ENCODE measurements around the gene HVCN1. TPM values are rescaled to one million over a fixed set of nuclear protein-coding genes. Genes with fewer than 3 reads are reported as not detected.
"Not testable (repeated sequence)": the region's sequence is repeated elsewhere in the genome, so short reads cannot be mapped to it uniquely, and the experiment has no call there.

HVCN1 gene
- total RNA-seq, 1 donor from 2014 or later, result 8.3 TPM

DNA sequence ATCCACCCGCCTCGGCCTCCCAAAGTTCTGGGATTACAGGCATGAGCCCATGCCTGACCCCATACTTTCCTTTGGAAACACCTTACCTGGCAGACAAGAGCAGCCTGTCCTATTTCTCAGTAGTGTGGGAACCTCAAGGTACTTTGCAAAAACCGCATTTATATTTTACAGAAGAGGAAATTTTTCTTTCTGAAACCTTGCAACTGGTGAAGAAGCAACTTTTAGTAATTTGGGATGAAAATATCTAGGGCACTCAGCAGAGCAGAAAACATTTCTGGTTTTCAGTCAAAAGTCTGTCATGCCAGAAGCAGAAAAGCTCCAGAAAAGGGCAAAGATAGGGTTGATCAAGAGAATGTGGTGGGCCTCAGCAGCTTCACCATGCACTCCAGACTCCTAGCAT lies 21.2 kb downstream of the HVCN1 start:
- no peak for DNase-seq

DNA sequence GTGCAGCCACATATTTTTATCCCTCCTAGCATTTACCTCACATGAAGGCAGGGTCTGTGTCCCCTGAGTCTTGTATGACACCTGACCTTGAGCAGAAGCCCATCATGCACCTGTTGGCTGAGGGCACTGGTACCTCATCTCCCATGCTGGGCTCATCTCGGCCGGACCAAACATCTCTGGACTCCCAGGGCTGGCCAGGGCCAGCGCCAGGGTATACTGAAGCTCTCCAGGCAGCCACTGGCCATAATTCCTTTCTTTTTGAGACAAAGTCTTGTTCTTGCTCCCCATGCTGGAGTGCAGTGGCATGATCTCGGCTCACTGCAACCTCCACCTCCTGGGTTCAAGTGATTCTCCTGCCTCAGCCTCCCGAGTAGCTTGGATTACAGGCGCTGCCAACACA lies 22.0 kb downstream of the HVCN1 start:
- no peak for DNase-seq

DNA sequence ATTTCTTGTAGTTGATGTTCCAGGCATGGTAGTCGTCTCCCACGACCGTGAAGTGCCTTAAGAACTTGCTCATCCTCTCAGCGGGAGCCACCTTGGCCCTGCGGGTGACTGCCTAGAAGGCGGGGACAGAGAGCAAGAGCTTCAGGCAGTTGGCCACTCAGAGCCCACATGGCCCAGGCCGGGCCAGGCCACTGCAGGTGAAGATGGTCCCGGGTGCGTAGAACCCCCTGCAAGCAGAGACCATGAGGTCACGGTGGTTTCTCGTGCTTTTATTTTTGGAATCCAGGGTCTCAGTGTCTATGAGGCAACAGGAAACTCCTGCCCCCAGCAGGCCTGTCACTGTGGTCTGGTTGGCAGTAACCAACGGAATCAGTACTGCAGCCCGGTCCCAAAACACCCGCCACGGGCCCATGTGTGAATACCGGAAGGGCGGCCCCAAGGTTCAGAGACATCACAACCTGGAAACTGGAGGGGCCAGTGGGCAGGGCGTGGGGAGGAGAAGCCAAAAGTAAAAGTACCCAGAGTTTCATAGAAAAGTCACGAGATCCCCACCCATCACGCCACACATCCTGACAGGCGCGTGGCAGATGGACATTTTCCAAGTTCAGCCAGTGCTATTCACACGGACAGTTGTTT lies 27.5 kb downstream of the HVCN1 start:
- DNase-seq, result no peak

DNA sequence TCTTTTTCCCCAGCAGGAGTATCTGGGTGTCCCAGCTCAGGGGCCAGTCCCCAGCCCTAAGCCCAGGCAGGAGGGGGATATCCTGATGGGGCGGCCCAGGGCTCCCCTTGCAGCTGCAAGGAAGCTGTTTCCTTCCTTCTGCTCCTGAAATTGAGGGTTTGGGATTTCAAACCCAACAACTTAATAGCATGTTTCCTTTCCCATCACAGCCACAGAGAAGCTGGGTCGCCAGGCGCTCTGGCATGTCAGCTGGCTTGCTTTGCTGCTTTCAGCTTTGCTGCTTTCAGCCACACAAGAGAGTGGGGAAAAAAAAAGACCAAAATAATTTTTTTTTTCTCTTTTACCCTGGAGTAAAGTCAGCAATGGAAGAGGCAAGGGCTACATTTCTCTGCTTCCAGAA lies 30.0 kb downstream of the HVCN1 start:
- no peak for DNase-seq

DNA sequence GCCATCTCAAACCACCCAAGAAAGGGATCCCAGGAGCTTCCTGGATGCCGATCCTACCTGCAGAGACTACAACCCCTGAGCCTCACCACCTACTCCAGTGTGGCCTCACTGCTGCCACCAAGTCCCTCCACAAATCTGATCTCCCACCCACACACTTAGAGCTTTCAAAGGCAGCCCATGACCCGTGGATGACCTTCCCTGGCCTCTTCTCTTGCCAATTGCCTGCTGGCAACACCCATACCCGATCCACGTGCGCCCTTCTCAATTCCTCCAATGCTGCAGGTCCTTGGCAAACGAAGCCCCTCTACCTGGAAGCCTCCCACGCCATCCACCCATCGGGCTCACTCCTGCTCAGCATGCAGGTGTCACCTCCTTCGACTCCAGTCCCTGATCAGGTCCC lies 30.7 kb downstream of the HVCN1 start:
- DNase-seq, result no peak

DNA sequence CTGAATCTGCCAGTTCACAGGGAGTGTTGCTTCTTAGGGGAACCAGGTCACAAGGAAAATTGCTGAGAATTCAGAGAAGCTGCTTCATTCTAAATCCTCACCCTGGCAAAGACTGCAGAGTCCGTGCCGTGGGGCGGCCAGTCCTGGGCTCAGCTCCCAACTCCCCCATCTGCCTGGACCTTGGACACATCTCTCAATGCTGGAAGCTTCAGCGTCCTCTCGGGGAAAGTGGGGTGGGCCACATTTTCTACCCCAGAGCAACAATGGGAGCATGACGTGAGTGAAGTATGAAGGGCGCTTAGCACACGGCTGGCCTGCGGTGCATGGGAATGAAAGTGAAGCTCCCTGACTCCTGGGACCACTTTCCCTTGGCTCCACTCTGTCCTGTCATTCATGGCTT lies 31.2 kb downstream of the HVCN1 start:
- DNase-seq, result peak; percentile 7

DNA sequence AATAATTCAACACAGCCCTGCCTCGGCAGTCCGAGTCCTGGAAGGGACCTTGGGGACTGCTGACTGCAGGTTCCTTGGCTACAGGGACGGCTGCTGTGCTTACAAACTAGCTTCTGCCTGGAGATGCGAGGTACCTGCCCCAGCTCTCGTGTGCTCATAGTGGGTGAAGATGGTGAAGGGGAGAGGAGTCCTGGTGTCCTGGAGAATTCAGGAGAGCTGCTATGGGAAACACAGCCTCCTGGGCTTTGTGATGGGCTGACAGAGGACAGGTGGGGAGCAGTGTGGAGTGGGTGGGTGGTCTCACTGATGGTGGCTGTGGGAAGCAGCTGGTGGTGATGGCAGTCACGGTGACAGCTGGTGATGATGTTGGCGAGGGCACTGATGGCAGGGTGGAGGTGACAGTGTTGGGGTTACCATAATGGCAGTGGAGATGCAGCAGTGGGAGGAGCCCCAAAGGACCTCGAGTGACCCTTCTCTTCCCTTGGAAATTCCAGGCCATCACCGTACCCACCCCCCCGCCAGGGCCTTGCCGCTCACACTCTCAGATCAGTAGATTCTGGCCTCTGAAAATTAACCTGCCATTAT lies 32.8 kb downstream of the HVCN1 start:
- no peak for DNase-seq

DNA sequence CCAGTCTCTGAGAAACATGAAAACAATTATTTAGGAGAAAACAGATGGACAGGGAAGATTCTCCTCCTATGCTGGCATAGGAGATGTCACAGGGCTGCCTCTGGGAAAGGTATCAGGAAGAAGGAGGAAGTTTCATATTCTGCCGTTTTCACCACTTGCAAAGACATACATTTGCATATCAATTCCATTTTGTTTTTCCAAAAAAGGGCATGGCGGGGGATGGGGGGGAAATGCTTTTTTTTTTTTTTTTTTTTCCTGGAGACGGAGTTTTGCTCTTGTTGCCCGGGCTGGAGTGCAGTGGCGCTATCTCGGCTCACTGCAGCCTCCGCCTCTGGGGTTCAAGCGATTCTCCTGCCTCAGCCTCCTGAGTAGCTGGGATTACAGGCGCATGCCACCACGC lies 34.7 kb downstream of the HVCN1 start:
- not testable (repeated sequence) for DNase-seq

DNA sequence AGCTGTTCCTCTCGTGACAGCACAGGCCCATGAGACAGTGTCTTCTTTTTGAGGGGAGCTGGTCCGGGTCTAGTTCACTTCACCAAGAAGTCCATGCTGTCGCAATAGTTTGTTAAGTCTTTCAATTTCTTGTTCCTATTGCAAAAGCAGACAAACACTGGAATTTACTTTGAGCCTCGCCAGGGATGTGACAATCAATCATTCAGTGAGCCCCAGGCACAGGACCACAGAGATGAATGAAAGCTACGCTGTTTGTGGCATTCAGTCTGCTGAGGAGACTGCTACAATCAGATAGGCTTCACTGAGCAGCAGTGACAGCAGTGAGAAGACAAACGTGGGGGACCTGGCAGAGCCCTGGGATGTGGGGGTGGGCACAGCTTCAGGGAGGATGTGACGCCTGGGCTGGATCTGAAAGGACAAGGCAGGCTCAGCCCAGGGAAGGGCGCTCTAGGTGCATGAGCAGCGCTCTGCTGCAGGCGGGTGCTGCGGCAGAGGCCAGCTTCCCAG lies 39.5 kb downstream of the HVCN1 start:
- DNase-seq, result peak; percentile 24

DNA sequence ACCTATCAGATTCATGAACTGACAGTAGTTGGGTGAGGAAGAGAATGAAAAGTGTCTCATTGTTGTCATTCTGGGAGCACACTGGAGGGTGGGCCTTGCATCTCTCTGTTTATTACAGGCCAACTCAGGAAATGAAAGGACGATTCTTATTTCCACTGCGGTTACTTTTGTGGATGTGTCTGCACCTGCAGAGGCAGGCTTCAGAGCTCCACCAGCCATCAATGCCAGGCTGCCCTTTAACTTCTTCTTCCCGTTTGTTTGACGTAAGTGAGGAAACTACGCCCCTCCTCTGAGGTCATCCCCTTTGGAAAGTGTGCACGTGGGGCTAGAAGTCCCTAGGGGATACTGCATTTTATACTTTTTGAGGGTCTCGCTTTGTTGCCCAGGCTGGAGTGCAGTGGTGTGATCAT lies 41.3 kb downstream of the HVCN1 start:
- DNase-seq, result no peak

DNA sequence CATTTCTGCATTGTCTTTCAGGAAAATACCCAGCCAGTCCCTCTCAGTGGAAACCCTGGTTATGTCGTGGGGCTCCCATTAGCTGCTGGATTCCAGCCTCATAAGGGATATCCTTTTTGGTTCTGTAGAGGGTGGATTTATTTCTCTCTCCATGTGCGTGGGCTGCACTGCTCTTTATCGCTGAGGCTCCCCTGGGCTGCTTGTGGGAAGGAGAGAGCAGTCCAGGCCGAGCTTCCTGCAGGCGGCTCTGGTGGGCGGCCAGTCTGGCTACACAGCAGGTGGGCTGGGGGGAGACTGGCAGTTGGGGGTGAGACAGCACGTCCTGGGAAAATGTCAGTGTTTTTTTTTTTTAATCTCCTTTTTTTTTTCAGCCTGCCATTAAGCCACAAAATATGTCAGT lies 47.4 kb downstream of the HVCN1 start:
- DNase-seq, result peak; percentile 3

DNA sequence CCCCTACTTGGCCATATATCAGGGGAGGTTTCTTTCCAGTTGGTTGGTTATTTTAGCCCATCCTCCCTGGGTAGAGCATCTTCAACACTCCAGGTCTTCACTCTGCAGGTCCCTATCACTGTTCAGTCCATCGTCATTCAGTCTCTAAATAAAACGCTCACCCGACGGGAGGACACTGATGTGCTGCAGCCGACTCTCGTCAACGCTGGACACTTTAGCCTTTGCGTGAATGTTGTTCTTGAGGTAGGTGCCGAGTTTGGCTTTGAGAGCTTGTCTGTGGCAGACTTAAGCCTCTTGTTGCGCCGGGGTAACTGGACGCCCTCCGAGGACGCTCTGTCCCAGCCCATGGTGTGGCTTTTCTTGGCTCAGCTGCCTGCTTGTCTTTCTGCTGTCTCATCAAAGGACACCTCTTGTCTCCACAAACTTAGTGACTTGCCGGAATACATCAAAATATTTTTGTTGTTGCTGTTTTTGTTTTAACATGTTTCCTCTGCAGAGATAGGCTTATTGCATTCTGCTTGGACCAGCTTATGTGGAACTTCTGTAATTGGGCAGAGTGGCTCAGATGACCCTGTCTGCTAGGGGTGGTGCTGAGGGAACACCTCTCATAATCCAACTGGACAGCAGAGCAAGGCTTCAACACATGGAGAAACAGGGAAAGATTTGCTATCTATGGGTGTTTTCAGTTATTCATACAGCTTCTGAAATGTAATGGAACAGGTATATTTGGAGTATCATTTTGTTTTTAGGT lies 48.5 kb downstream of the HVCN1 start:
- peak; percentile 26 for DNase-seq

DNA sequence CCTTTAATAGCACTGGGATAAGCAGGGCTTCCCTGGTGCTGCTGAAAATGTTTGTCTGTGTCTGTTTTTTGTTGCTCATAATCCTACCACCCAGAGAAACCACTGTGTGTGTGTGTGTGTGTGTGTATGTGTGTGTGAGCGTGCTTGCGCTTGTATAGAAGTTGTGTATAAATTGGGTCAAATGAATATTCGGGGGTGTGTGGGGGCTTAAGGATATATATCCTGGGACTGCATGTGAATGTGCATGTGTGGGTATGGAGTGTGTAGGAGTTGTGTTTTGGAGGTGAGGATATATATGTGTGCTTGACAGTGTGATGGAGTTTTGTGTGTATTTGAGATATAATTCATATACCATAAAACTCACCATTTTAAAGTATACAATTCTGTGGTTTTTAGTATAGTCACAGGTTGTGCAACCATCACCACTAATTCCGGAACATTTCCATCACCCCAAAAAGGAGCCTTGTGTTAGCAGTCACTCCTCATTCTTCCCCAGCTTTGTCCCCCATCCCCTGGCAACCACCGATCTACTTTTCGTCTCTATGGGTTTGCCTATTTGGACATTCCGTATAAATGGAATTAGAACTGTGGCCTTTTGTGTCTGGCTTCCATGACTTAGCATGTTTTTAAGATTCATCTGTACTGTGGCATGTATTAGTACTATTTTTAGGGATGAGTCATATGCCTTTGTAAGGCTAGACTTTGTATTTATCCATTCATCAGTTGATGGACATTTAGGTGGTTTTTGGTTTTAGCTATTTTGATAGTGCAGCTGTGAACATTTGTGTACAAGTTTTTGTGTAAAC lies 49.4 kb downstream of the HVCN1 start:
- peak; percentile 14 for DNase-seq

DNA sequence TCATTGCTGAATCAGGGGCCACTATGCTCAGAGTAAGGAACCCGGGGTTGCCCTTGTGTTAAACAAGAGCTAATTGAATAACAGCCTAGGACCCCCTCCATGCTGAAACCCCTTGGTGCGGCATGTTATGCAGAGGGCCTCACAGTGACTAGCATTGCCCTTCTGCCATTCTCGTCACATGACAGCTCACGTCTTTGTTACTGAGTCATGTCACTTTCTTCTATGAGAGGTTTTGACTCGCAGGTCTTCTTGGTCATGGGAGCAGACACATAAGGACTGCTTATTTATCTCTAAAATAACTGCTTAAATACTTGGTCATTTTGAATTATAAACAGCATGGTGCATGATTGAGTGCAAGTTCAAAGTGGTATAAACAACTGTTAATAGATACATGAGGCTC lies 50.1 kb downstream of the HVCN1 start:
- no peak for DNase-seq

DNA sequence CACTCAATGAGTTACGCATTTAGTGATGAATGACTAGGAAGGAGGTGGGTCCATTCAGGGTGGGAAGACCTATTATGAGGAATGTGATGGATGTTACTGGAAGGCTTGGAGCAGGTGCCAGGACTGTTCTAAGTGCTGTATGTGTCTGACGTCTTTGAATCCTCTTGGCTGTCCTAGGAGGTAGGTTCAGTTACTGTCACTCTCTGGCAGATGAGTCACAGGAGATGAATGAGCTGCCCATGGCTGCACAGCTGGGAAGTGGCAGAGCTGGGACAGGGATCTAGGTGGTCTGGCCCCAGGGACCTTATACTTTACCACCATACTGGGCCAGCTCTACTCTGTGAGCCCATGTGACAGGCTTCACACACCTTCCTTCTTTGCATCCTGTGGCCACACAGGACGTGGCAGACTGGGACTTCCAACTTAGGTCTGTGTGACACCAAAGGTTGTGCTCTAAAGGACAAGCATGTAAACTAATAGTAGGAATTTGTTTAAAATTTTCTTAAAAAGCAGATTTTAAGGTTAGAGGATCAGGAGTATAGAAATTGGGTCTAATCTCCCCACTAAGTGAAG lies 51.0 kb downstream of the HVCN1 start:
- no peak for DNase-seq

DNA sequence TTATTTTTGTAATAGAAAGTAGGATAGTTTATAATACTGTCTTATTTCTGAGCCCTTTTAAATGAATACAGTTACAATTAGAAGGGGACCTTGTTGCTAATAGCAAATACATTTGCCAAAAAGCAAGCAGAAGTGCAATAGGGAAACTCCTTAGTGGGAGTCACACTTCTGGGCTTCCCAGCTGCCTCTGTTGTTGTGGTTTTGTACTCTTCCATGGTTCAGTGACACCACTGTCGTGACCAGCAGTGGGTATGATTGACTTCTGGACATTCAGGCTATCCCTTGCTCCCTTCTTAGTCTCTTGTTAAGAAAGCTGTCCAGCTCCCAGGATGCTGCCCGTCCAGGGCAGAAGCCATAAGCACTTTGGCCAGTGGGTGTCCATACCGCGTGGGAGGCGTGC lies 52.4 kb downstream of the HVCN1 start:
- no peak for DNase-seq

DNA sequence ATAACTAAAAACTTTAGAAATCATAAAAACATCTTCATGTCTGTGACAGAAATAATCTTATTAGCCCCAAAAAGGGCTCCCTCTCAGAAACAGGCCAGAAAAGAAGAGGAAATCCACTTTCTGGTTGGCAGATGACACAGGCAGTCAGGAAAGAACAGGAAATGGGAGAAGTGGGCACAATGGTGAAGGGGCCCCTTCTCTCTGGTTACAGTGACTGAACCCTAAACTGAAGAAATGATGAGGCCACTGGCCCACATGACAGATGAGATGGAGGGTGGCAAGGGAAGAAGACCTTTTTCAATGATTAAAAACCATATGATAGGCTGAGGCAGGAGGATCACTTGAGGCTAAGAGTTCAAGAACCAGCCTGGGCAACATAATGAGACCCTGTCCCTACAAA lies 53.9 kb downstream of the HVCN1 start:
- DNase-seq, result no peak

DNA sequence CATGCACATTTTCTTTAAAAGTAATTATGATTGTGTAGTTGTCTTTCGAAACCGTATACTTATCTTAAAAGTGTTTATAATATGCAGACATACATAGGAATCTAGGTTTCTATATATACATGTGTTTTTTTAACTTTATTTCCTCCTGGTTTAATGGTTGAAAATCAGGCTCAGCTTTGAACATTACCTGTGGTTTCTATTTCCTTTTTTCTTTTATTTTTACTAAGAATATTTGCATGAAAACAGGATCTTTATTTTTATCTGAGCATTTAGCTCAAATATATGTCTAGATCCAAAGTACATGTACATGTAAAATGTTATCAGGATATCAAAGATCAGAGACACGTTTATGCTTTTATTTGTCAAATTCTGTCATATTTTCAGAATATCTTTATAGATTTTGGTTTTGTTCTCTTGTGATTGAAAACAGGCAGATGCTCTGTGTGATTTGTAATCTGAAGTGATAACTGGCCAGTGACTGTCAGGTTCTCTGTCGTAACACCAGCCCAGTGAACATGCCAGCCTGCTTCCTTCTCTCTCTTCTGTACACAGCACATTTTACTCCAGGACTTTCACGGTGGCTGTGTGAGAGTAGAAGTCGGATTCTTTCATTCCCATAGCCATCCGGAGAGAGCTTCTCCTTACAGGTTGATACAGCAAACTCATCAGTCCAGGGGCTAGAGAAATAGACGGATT lies 61.3 kb downstream of the HVCN1 start:
- DNase-seq, result no peak

DNA sequence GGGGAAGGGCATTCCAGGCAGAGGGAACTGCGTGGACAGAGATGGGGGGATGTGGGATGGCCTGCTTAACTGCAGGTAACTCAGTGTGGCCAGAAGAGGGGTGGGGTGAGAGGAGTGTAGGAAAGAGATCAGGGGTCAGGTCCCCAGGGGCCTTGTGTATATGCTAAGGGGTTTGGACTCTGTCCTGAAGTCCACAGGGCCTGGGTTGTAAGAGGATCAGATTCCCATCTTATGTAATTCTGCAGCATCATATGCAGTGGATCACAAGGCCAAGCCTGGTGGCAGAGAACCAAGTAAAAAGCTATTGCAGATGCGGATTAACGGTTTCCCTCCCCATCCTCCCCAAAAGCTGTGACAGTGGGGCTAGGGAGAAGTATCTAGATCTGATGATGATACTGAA lies 66.3 kb downstream of the HVCN1 start:
- no peak for DNase-seq

DNA sequence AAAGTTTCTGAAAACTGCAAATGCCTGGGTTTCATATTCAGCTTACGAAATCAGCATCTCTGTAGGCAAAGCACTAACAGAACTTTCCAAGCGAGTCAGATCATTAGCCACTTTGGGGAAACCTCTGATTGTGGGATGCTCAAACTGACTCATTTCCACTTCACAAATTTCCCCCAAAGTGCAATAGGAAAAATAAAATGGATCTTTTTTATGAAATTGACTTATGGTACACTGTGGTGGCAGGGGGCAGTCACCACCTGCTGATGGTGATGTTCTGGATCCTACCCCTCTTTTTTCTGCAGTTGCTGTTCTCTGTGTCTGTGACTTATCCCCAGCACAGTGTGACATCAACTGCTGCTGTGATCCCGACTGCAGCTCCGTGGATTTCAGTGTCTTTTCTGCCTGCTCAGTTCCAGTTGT lies 69.4 kb downstream of the HVCN1 start:
- no peak for DNase-seq

DNA sequence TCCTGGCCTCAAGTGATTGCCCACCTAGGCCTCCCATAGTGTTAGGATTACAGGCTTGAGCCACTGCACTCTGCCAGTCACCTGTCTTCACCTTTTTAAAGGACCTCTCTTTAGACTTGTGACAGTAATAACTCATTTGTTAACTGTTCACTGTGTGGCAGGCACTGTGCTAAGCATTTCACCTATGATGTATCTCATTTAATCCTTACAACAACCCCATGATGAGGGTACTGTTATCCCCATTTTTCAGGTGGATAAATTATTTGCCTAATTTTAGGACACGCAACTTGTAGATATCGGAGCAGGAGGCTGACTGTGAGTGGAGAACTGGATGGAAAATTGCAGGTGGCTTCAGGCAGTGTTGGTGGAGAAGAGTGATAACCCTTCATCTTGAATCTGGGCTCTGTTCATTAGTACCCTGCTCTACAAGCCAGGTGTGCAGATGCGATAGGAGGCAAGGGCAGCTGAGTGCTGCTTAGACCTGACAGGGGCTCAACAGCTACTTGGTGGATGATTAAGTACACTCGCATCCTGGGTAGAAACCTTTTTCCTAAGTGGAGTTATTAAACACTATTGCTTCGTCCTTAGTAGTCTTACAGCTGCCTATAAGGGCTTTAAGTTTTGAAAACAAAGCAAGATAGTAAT lies 72.3 kb downstream of the HVCN1 start:
- DNase-seq, result no peak

Data from occipital lobe (tissue), 2 donors.